Stimulated activated CD4-positive, alpha-beta T cell treated with anti-CD3 and anti-CD28 coated beads, Interleukin-12 subunit alpha, Interleukin-12 subunit beta, amount 100 ng/mL, for 24 hours (primary cell): ENCODE results near the gene PHF21B.
"Not testable (repeated sequence)": the region's sequence is repeated elsewhere in the genome, so short reads cannot be mapped to it uniquely, and the experiment has no call there.

Experiments used
- DNase-seq, 2 experiments: peaks; one replicate each; pipeline ENCODE4 v3.0.0-alpha.2; 2020; ENCODE audit warnings: low read depth in 2 of 2

PHF21B gene

DNA sequence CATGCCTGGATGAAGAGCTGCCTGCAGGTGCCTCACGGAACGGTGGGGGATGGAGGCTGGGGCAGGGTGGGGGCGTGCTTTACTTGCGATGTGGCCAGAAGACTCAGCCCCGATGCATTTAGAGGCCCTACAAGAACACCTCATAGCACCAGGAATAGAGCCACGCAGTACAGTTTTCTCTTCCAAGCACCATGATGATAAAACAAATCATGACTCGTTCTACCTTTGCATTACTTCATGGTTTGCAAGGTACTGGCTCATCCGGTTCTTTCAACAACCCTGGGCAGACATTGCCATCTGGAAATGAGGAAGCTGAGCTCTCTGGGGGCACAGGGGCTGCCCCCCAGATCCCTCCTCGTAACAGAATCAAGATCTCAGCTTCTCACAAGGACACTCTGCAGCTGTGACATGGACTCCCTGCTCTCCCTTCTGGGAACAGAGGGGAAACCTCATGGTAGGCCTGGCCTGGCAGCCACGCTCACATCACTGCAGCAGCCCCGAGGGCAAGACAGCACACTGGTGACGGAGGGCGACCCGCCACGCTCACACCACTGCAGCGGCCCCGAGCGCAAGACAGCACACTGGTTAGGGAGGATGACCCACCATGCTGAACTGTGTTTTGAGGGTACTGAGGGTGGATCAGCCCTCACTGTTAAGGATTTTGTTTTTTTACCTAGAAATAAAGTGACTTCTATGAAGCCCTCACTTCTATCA lies 46.9 kb downstream of the PHF21B start:
- no peak for DNase-seq

DNA sequence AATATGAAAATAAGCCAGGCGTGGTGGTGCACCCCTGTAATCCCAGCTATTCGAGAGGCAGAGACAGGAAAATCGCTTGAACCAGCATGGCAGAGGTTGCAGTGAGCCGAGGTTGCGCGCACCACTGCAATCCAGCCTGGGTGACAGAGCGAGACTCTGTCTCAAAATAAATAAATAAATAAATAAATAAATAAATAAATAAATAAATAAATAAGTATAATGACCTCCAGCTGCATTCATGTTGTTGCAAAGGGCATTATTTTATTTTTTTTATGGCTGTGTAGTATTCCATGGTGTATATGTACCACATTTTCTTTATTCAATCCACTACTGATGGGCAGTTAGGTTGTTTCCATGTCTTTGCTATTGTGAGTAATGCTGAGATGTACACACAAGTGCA lies 48.1 kb downstream of the PHF21B start:
- not testable (repeated sequence) for DNase-seq

- DNase-seq: no peak
Measured at GRCh38 chr22:44956840-44957767, 52.7 kb downstream of the PHF21B start.

DNA sequence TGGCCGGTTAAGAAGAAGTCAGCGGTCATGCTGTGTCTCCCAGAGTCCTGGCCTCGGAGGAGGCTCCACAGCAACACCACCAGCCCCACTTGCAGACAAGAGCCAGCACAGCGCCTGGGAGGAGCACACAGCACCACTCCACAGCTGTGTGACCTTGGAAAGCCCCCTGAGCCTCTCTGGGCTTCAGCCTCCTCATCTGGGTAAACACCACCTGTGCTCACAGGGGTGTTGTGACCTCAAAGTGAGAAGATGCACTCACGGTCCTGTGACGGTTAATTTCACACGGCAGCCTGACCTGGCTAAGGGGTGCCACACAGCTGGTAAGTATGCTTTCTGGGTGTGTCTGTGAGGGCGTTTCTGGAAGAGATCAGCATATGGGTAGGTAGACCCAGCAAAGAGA lies 54.7 kb downstream of the PHF21B start:
- no peak for DNase-seq

DNA sequence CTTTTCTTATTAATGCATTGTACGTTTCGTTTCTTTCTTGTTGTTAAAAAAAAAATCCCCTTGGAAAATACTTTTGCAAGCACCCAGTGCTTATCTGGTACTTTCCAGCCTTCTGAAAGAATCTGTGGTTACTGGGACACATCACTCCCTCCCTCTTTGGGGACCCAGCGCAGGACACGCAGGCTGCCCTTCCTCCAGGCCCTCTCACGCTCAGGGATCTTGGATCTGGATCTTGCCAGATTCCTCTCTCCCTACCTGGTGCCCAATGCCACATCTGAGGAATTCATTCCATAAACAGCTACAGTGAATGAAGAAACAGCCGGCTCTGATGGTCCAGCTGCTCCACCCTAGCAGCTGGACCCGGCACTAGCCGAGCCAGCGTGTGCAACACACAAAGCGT lies 55.7 kb downstream of the PHF21B start:
- no peak for DNase-seq

DNA sequence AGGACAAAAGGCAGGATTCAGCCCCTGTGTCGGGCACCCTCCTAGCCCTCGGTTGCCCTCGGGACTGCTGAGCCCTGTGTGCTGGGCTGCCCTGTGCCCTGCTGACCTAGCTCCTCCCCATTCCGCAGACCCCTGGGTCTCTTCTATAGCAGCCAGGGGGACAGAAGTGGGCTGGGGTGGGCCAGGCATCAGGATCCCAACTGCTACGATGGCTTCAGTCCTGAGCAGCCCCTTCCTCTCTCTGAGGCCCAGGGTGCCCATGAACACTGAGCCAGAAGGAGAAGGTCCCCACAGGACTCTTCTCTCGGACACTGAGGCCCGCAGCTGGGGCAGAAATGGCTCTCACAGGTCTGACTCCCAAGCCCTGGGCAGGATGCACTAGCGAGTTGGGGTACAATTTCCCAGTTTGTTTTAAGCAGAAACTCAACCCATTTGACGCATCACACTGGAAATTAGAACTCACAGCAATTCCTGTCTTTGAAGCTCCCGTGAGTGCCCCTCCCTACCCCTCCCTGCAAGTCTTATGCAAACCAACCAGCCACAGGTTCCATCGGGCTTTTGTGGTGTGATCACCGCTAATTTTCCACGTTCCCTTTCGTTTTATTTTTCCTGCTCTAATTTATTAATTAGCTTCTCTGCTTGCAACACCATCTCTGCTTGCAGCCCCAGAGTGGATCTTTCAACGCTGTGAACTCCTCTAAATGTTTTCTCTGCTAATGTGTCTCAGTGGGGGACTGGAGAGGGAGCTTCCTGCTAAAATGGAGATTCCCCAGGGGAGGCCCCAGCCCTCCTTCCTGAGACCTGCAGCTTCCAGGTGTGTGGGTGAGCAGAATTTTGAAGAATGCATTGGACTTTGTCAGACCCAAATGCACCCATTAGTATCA lies 56.7 kb downstream of the PHF21B start:
- no peak for DNase-seq

DNA sequence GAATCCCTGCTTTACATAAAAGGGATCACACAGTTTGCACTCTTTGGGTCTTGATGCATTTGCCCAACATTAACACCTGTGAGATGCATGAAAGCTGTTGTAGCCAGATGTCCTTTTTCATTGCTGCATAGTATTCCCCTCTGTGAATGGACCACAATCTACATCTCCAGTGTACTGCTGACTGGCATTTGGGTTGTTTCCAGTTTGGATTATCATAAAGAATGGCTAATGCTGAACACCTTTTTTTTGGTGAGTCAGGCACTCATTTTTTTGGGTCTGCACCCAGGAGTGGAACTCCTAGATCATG lies 58.3 kb downstream of the PHF21B start:
- no peak for DNase-seq

DNA sequence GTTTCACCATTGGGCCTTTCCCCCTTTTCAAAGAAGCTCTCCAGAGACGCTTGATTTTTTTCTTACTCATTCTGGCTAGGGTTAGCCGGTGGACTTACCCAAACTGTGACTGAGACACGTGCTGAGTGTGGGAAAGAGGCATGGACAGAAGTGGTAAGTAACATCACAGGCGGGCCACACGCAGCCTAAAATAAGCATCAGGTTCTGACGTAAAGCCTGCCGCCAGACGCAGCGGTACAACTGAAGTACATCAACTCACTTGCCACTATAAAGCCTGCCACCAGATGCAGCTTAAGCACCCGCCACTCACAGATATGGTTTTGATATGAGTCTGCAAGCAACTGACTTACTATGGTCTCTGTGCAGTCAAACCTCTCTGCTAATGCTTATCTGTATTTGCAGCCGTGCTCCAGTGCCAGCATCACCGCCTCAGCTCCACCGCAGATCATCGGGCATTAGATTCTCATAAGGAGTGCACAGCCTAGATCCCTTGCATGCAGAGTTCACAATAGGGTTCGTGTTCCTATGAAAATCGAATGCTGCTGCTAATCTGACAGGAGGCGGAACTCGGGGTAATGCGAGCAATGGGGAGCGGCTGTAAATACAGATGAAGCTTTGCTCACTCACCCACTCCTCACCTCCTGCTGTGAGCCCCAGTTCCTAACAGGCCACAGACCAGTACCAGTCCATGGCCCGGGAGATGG lies 58.8 kb downstream of the PHF21B start:
- DNase-seq: no peak

DNA sequence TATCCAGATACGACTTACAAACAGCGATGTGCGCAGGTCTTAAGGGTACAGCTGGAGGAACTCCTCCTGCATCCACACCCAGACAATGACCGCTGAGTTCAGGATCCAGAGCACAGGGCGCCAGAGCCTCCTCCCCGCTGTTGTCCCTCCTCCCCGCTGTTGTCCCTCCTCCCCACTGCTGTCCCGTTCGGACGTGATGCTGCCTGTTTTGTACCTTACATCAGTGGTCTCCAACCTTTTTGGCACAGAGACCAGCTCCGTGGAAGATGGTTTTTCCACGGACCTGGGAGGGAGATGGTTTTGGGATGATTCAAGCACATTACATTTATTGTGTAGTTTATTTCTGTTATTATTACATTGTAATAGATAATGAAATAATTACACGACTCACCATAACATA lies 62.0 kb downstream of the PHF21B start:
- no peak for DNase-seq

- DNase-seq: no peak
Measured at GRCh38 chr22:44947049-44947448, 62.8 kb downstream of the PHF21B start.

- DNase-seq: no peak
Measured at GRCh38 chr22:44944883-44945601, 64.8 kb downstream of the PHF21B start.

DNA sequence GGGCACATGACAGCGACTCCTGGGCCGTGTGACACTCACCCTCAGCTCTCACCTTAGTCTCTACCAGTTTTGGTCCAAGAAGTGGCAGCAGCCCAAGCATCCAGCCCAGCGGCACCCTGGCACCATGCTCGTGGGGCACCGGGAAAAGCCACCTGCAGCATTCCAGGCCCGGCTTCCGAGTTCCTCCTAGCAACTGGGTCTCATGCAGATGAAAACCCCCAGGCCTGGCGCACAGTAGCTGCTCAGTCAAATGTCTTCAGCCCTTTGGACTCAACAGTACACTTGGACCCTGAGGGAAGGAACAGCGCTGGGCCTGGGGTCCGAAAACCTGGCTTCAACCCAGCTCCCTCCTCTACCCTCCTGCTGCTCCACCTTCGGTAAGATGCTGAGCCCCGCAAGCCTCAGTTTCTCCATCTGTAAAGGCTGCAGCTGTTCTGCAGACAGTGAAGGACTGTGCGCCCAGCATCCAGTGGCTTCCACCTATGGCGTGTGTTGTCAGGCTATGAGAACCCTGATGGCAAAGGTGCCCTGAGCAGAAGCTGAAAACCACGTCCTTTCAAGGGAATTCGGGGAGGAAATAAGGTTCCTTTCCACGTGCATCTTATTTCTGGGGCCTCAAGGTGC lies 66.0 kb downstream of the PHF21B start:
- no peak for DNase-seq

DNA sequence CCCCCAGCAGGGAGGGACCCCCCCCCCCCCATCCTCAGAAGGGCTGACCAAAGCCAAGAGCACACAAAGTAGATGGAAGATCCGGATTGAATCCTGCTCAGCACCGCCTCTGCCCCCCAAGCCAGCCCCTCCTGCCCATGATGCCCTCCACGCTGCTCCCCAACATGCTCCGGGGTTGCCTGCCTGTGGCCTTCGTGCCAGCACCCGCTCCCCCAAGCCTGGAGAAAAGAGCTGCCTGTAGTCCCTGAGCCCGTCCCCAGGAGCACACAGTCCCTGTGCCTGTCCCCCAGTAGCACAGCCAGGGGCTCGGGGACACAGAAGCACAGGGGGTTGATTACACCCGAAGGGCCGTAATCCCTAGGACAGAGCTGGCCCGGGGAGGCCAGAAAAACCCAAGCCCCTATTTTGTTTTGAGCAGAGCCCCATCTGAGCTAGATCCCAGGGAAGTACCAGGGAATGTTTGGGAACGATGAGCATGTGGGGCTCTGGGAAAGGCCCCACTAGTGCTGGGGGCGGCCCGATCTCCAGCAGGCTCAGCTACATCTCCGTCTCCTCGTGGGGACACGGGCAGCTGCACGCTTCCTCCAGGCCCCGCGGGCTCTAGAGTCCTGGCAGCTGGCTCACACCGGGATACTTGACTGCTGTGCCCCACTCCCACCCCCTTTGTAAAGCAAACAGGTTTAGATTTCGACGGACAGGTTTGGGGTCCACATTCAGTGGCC lies 66.7 kb downstream of the PHF21B start:
- DNase-seq: no peak

DNA sequence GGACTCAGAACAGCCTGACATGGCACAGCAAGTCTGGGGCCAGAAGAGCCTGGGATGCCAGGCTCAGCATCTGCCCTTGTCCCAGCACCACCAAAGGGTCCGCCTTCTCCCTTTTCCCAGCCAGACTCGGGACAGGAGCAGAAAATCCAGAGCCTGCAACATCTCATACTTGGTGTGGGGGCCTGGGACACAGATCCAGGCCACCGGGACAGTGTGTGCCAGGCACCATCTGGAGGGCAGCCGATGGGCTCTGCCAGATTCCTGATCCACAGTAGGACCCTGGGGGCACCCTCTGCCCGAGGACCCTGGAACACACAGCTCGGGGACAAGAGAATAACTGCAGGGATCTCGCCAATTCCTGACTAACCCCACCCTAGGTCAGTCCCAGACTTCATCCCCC lies 67.7 kb downstream of the PHF21B start:
- DNase-seq: no peak

- DNase-seq: no peak
Measured at GRCh38 chr22:44941207-44941606, 68.6 kb downstream of the PHF21B start.

DNA sequence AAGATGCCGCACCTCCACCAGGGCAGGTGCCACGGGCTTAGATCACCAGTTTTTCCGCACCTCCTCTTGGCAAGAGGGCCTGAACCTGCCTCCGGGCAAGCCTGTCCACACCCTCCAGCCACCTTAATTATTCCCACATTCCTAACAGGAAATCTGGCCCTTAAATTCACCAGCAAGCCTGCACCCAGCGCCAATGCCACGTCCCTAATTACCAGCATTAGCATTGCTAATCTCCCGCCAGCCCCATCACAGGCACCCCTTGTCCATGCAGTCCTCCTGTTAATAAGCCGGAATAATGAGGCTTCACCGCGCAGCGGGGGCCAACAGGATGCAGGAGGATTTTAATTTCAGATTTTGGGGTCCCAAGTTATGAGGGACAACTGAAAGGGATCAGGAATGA lies 69.7 kb downstream of the PHF21B start:
- DNase-seq: no peak

- DNase-seq: no peak
Measured at GRCh38 chr22:44939451-44939850, 70.4 kb downstream of the PHF21B start.

DNA sequence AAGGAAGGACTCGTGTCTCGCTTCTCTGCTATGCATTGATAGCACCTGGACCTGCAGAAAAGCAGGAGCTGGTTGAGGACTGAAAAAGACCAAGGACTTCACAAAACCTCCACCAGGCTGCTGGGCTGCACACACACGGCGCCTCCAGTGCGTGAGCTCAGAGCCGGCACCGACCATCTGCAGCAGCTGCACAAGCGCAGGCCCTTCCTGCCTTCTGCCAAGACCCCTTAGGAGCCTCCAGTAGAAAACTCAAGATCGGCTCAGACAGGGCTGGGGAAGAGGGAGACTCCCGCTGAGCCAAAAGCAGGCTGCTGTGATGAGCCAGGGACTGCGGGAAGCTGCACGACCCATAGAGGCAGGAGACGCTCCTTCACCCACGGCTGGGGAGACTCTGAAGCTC lies 70.9 kb downstream of the PHF21B start:
- no peak for DNase-seq

- DNase-seq: no peak
Measured at GRCh38 chr22:44937216-44937615, 72.6 kb downstream of the PHF21B start.

- no peak for DNase-seq
Measured at GRCh38 chr22:44936201-44936600, 73.6 kb downstream of the PHF21B start.
